Breast epithelium (tissue), 3 donors: ENCODE results near the gene PARVA.

Source experiments
- POLR2A ChIP-seq: fragments of 450-650 bp; IDR thresholded peaks from one replicate; pipeline ENCODE4 v1.6.1; 2016; ENCODE audit warnings: antibody characterized with exemption, mild to moderate bottlenecking, moderate library complexity
- TF ChIP-seq, protein P1 (sequence below), 3 donors: fragments of 450-650 bp; IDR thresholded peaks; one replicate each; pipeline ENCODE4 v1.5.1; 2016 to 2017; ENCODE audit warnings: antibody characterized with exemption in 3 of 3, mild to moderate bottlenecking in 3 of 3, moderate library complexity in 3 of 3

DNA sequence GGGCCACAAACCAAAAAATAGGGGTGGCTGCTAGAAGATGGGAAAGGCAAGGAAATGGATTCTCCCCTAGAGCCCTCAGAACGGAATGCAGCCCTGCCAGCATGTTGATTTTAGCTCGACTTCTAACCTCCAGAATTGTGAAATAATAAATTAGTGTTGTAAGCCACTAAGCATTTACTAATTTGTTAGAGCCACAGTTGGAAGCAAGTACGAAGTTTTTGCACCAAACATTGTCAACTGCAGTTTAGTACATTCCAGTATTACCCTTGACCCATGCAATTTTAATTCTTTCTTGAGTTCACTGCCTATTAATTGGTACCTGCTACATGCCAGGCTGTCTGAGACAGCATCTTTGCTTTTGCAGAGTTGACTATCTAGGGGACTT lies 32.2 kb downstream of the PARVA start:
- TF ChIP-seq, protein P1, sequence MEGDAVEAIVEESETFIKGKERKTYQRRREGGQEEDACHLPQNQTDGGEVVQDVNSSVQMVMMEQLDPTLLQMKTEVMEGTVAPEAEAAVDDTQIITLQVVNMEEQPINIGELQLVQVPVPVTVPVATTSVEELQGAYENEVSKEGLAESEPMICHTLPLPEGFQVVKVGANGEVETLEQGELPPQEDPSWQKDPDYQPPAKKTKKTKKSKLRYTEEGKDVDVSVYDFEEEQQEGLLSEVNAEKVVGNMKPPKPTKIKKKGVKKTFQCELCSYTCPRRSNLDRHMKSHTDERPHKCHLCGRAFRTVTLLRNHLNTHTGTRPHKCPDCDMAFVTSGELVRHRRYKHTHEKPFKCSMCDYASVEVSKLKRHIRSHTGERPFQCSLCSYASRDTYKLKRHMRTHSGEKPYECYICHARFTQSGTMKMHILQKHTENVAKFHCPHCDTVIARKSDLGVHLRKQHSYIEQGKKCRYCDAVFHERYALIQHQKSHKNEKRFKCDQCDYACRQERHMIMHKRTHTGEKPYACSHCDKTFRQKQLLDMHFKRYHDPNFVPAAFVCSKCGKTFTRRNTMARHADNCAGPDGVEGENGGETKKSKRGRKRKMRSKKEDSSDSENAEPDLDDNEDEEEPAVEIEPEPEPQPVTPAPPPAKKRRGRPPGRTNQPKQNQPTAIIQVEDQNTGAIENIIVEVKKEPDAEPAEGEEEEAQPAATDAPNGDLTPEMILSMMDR (IDR thresholded peaks at IDR 0.05) = no peak
- no peak for TF ChIP-seq POLR2A
